ENCODE results near the gene RPS15.

RPS15 gene

DNA sequence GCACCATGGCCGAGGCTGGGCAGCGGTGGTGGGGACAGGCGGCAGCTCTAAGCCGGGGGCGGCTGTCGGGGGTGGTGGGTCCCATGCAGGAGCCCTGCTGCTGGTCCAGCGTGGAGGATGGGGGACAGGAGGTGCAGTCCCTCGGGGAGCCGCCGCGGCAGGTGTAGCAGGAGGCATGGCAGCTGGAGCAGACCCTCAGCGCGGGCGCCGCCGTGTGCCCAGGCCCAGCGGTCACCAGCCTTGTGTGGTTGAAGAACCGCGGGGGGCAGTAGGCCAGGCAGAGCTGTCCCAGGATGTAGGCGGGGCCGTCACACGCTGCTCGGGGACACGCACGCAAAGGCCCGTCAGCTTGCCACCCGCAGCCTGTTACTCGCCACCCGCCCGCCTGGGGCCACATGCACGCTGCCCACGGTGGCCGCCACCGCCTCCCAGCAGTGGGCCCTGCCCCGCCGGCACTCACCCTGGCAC lies 43.7 kb downstream of the RPS15 start:
- no peak for DNase-seq (ENCODE audit: low read depth in 2 of 3, low spot score in 1 of 3)

- DNase-seq (ENCODE audit: low read depth in 2 of 3, low spot score in 1 of 3), result no peak
Observed at GRCh38 chr19:1482361-1483130, 44.4 kb downstream of the RPS15 start.

GRCh38 chr19:1483131-1483978 lies 45.2 kb downstream of the RPS15 start:
- DNase-seq (ENCODE audit: low read depth in 2 of 3, low spot score in 1 of 3), result no peak

GRCh38 chr19:1483979-1484428 lies 45.8 kb downstream of the RPS15 start:
- no peak for DNase-seq (ENCODE audit: low read depth in 2 of 3, low spot score in 1 of 3)

DNA sequence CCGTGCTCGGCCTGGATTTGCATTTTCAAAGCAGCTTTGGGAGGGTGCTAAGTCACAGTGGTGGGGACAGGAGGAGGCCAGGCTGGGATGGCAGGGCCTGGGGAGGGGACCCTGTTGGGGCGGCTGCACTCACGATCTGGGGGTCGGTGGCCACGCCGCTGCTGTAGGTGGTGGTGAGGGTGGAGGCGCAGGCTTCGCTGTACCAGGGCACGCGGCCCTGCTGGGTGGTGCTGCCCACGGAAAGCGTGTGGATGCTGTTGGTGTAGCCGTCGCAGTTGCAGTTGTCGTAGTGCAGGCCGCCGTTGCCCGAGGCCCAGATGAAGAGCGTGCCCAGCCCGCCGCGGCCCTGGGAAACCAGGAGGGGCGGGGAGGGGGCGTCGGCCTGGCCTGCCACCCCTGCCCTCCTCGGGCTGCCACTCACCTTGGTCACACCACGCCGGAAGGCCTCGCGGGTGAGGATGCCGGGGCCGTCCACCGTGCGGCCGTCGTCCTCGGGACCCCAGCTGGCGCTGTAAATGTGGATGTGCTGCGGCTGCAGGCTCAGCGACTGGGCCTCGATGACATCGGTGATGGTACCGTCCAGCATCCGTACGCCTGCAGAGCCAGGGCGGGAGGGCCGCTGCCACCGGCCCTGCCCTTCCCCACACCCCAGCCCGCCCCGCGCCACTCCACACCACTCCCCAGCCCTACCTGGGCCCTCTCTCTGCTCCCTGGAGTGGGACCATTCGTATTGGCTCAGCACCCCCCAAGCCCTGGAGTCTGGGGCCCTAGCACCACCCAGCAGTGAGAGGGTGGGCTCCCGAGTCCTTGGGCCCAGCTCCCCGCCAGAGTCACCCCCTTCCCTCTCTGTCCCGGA lies 48.8 kb downstream of the RPS15 start:
- DNase-seq (ENCODE audit: low read depth in 2 of 3, low spot score in 1 of 3), result no peak

GRCh38 chr19:1487576-1488281 lies 49.5 kb downstream of the RPS15 start:
- DNase-seq (ENCODE audit: low read depth in 2 of 3, low spot score in 1 of 3), result no peak

DNA sequence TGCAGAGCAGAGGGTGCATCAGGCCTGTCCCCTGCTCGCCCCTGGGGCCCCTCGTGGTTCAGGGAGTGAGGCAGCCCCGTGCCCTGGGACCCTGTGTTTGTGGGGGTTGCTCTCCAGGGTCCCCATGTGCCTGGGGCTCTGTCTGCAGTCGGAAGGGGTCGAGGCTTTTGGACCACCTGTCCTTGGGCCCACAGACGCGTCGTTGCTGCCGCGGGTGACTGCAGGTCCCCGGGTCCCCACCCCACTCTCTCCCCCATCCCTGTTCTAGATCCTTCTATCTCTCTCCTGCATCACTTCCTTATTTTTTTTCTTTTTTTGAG lies 50.0 kb downstream of the RPS15 start:
- no peak for DNase-seq (ENCODE audit: low read depth in 2 of 3, low spot score in 1 of 3)

GRCh38 chr19:1489463-1490310 lies 51.5 kb downstream of the RPS15 start:
- no peak for DNase-seq (ENCODE audit: low read depth in 2 of 3, low spot score in 1 of 3)

Data from stimulated activated CD4-positive, alpha-beta T cell treated with anti-CD3 and anti-CD28 coated beads, Interleukin-12 subunit alpha, Interleukin-12 subunit beta, amount 100 ng/mL, for 48 hours (primary cell).